HCT116 (cell line): ENCODE data around the gene THAP2. TPM values are rescaled to one million over a fixed set of nuclear protein-coding genes. Genes with fewer than 3 reads are reported as not detected.

Source experiments
- ATAC-seq: fragments of 200-7000 bp; cut with Tn5 transposase; 2 replicates; pipeline ENCODE4 v1.9.1; 2020; ENCODE audit warnings: mild to moderate bottlenecking, moderate library complexity
- BruUV-seq: library from RNA; stranded (reverse); fragments of 400-500 nt; replicated peaks from 2 replicates; lab custom pipeline; 2021; lab: Mats Ljungman, UMichigan
- CTCF ChIA-PET: fragments of 300-600 bp; sonication (Branson Sonifier 250); formaldehyde crosslinking; loops from one replicate; lab custom pipeline; 2021; ENCODE audit warnings: antibody characterized with exemption; lab: Charles Lee
- POLR2A ChIA-PET: fragments of 300-600, 350-600 bp; sonication (Branson Sonifier 250); formaldehyde crosslinking; loops from one replicate; lab custom pipeline; 2021; ENCODE audit warnings: antibody characterized with exemption; lab: Charles Lee
- RAD21 ChIA-PET, 2 experiments: fragments of 300-600 bp; sonication (Branson Sonifier 250); formaldehyde crosslinking; loops; one replicate each; lab custom pipeline; 2023; ENCODE audit warnings: low total read pairs in 2 of 2; ENCODE audit not compliant: uncharacterized antibody in 2 of 2, unreplicated experiment in 2 of 2, low non-redundant PET in 1 of 2; lab: Charles Lee
- DNase-seq: peaks from one replicate; pipeline ENCODE4 v3.0.0-alpha.2; 2010; ENCODE audit warnings: low read depth, low spot score
- H2AFZ ChIP-seq: fragments of 200-600 bp; shearing (Covaris generic), sonication (generic); 2 replicates; pipeline ENCODE4 v1.6.1; 2017; ENCODE audit warnings: low read depth, mixed run types, mixed read lengths, antibody characterized with exemption, low read length; ENCODE audit not compliant: poor library complexity, severe bottlenecking
- H3K27ac ChIP-seq: 2 replicates; pipeline ENCODE4 v1.5.1; 2012; ENCODE audit warnings: low read depth, low read length
- H3K27me3 ChIP-seq: fragments of 200-600 bp; sonication (generic); 2 replicates; pipeline ENCODE4 v1.6.1; 2016; ENCODE audit warnings: mixed run types, low read length, mixed read lengths; ENCODE audit not compliant: insufficient read depth
- H3K36me3 ChIP-seq, 2 experiments: fragments of 200-500 bp in 1 of 2; fragments of 200-600 bp in 1 of 2; sonication (Bioruptor generic) in 1 of 2; sonication (generic) in 1 of 2; 2 replicates each; pipeline versions ENCODE4 v1.5.1 to v1.6.1; 2014 to 2016; ENCODE audit warnings: low read length in 2 of 2, inconsistent platforms in 1 of 2, mixed read lengths in 1 of 2, mixed run types in 1 of 2; ENCODE audit not compliant: insufficient read depth in 2 of 2, control insufficient read depth in 1 of 2
- H3K4me1 ChIP-seq, 2 experiments: fragments of 200-600 bp in 1 of 2; sonication (generic) in 1 of 2; 2 replicates each; pipeline versions ENCODE4 v1.5.1 to v1.6.1; 2012 to 2017; ENCODE audit warnings: low read length in 2 of 2, inconsistent platforms in 1 of 2, mild to moderate bottlenecking in 1 of 2, mixed read lengths in 1 of 2, mixed run types in 1 of 2, moderate library complexity in 1 of 2; ENCODE audit not compliant: insufficient read depth in 2 of 2, control insufficient read depth in 1 of 2
- H3K4me2 ChIP-seq: fragments of 200-600 bp; sonication (generic); 2 replicates; pipeline ENCODE4 v1.6.1; 2017; ENCODE audit warnings: mixed run types, low read length, mixed read lengths
- H3K4me3 ChIP-seq, 2 experiments: fragments of 200-600 bp in 1 of 2; sonication (generic) in 1 of 2; replicated peaks in 1 of 2; 2 replicates each; pipeline ENCODE4 v1.5.1; 2011 to 2016; ENCODE audit warnings: low read length in 2 of 2, control low read depth in 1 of 2, low read depth in 1 of 2, mild to moderate bottlenecking in 1 of 2, mixed read lengths in 1 of 2, mixed run types in 1 of 2
- H3K79me2 ChIP-seq: fragments of 200-600 bp; sonication (generic); 2 replicates; pipeline ENCODE4 v1.6.1; 2017; ENCODE audit warnings: mild to moderate bottlenecking, mixed run types, low read length, moderate library complexity, mixed read lengths; ENCODE audit not compliant: insufficient read depth
- H3K9ac ChIP-seq: fragments of 200-600 bp; sonication (generic); 2 replicates; pipeline ENCODE4 v1.6.1; 2016; ENCODE audit warnings: low read length, mixed read lengths
- H3K9me2 ChIP-seq: fragments of 200-600 bp; sonication (generic), shearing (Covaris generic); 2 replicates; pipeline ENCODE4 v1.6.1; 2017; ENCODE audit warnings: mixed run types, mild to moderate bottlenecking, moderate library complexity; ENCODE audit not compliant: insufficient read depth
- H3K9me3 ChIP-seq, 2 experiments: fragments of 200-500 bp in 1 of 2; fragments of 200-600 bp in 1 of 2; sonication (Bioruptor generic) in 1 of 2; sonication (generic) in 1 of 2; 2 replicates each; pipeline ENCODE4 v1.6.1; 2014 to 2017; ENCODE audit warnings: low read length in 2 of 2, mixed read lengths in 2 of 2, inconsistent platforms in 1 of 2, low read depth in 1 of 2, mild to moderate bottlenecking in 1 of 2, mixed run types in 1 of 2, moderate library complexity in 1 of 2; ENCODE audit not compliant: control insufficient read depth in 1 of 2, insufficient read depth in 1 of 2
- H4K20me1 ChIP-seq: fragments of 200-600 bp; sonication (generic), shearing (Covaris generic); 2 replicates; pipeline ENCODE4 v1.6.1; 2017; ENCODE audit warnings: mixed run types, mild to moderate bottlenecking, moderate library complexity; ENCODE audit not compliant: insufficient read depth
- EZH2phosphoT487 ChIP-seq: fragments of 200-600 bp; IDR thresholded peaks from 2 replicates; pipeline ENCODE4 v1.6.1; 2018; ENCODE audit warnings: antibody characterized with exemption, borderline replicate concordance
- JUND ChIP-seq: IDR thresholded peaks from 2 replicates; pipeline ENCODE4 v1.6.1; 2012
- POLR2A ChIP-seq: IDR thresholded peaks from 2 replicates; pipeline ENCODE4 v1.7.0; 2011; ENCODE audit warnings: borderline replicate concordance; ENCODE audit not compliant: insufficient read depth, insufficient read length; ENCODE audit errors: extremely low read depth
- POLR2AphosphoS5 ChIP-seq: IDR thresholded peaks from 2 replicates; pipeline ENCODE4 v1.6.1; 2011; ENCODE audit warnings: mild to moderate bottlenecking, low read depth, low read length, moderate library complexity
- SIN3A ChIP-seq: IDR thresholded peaks from 2 replicates; pipeline ENCODE4 v1.6.1; 2012; ENCODE audit warnings: low read depth
- SRF ChIP-seq: IDR thresholded peaks from 2 replicates; pipeline ENCODE4 v1.6.1; 2012; ENCODE audit warnings: low read depth
- YY1 ChIP-seq: IDR thresholded peaks from 2 replicates; pipeline ENCODE4 v1.6.1; 2011; ENCODE audit warnings: low read length, low read depth, moderate library complexity, mild to moderate bottlenecking; ENCODE audit not compliant: insufficient replicate concordance; ENCODE audit errors: extremely low read depth
- ZFX ChIP-seq: fragments of 450-650 bp; IDR thresholded peaks from 2 replicates; pipeline ENCODE4 v1.6.1; 2017
- intact Hi-C: fragments of 100-400 bp; cut with micrococcal nuclease; formaldehyde crosslinking; loops from 2 replicates; pipeline ENCODE4 v1.10.0; 2022
- total RNA-seq: library from RNA; stranded (reverse); gene quantifications from one replicate; pipeline ENCODE4 v1.2.1, GENCODE V29; 2021; ENCODE audit not compliant: unreplicated experiment
- TF ChIP-seq, protein P1 (sequence below): IDR thresholded peaks from 2 replicates; pipeline ENCODE4 v1.6.1; 2012; ENCODE audit warnings: low read depth
- TF ChIP-seq, protein P2 (sequence below): IDR thresholded peaks from 2 replicates; pipeline ENCODE4 v1.6.1; 2012

Gene THAP2
- total RNA-seq, 1 experiment from 2014 or later = 3.7 TPM

DNA sequence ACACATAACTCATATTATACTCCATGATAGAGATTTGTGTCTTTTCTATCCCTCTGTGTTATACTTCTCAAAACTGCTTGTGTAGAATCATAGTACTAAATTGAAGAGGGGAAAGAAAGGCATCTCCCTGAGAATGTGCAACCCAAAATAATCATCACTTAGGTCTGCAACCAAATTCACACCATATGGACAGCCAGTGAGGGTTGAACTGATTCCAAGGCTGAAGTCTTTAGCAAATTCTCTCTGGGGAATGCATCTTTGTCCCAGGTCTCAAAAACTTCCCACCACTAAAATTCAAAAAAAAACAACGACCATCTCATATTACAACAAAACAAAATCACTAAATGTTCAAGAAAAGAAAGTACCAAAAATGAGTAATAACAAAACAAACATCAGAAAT, 11.4 kb upstream of the THAP2 start:
- ATAC-seq = no peak
- Histone ChIP-seq H2AFZ (no peak overlapping the region), H3K27ac (no peak overlapping the region), H3K9me3 (peaks cover 0 to 4% of the 10 kb centered on the region in 2 experiments; a peak in 1 of 4 replicates), H3K36me3 (peaks cover 15 to 37% of the 10 kb centered on the region in 2 experiments), H3K9ac (no peak overlapping the region), H3K9me2 (no peaks in the 10 kb centered on the region), H3K4me3 (no peak overlapping the region), H3K79me2 (peaks cover 100% of the 10 kb centered on the region), H3K4me1 (no peaks in the 10 kb centered on the region), H3K27me3 (no peaks in the 10 kb centered on the region), H4K20me1 (peaks cover 6% of the 10 kb centered on the region; the same call in 1 of the 2 replicates), H3K4me2 (no peak overlapping the region)
- POLR2A ChIA-PET = interaction anchor here (2.2 kb wide), 1 partner anchor 11 kb away, joined by 5 read pairs; the partner anchor contains the start of genes THAP2 and ZFC3H1
- no TSS peak for BruUV-seq
- intact Hi-C loops = no loop called here
- TF ChIP-seq POLR2AphosphoS5 (no peak), ZFX (no peak), SRF (no peak), JUND (no peak), YY1 (no peak), SIN3A (no peak), EZH2phosphoT487 (no peak), POLR2A (no peak)
- TF ChIP-seq, protein P1, sequence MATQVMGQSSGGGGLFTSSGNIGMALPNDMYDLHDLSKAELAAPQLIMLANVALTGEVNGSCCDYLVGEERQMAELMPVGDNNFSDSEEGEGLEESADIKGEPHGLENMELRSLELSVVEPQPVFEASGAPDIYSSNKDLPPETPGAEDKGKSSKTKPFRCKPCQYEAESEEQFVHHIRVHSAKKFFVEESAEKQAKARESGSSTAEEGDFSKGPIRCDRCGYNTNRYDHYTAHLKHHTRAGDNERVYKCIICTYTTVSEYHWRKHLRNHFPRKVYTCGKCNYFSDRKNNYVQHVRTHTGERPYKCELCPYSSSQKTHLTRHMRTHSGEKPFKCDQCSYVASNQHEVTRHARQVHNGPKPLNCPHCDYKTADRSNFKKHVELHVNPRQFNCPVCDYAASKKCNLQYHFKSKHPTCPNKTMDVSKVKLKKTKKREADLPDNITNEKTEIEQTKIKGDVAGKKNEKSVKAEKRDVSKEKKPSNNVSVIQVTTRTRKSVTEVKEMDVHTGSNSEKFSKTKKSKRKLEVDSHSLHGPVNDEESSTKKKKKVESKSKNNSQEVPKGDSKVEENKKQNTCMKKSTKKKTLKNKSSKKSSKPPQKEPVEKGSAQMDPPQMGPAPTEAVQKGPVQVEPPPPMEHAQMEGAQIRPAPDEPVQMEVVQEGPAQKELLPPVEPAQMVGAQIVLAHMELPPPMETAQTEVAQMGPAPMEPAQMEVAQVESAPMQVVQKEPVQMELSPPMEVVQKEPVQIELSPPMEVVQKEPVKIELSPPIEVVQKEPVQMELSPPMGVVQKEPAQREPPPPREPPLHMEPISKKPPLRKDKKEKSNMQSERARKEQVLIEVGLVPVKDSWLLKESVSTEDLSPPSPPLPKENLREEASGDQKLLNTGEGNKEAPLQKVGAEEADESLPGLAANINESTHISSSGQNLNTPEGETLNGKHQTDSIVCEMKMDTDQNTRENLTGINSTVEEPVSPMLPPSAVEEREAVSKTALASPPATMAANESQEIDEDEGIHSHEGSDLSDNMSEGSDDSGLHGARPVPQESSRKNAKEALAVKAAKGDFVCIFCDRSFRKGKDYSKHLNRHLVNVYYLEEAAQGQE = no peak
- TF ChIP-seq, protein P2, sequence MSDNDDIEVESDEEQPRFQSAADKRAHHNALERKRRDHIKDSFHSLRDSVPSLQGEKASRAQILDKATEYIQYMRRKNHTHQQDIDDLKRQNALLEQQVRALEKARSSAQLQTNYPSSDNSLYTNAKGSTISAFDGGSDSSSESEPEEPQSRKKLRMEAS = no peak
- DNase-seq = no peak
- CTCF ChIA-PET = no interaction called here
- RAD21 ChIA-PET = no interaction called here
